Measurements from ENCODE around the gene ZDHHC11. TPM values are rescaled to one million over a fixed set of nuclear protein-coding genes. Genes with fewer than 3 reads are reported as not detected.
"Not testable (repeated sequence)": the region's sequence is repeated elsewhere in the genome, so short reads cannot be mapped to it uniquely, and the experiment has no call there.

ZDHHC11 gene
- total RNA-seq, 4 donors from 2014 or later, result 4.3 to 13.5 (median 10.9) TPM

DNA sequence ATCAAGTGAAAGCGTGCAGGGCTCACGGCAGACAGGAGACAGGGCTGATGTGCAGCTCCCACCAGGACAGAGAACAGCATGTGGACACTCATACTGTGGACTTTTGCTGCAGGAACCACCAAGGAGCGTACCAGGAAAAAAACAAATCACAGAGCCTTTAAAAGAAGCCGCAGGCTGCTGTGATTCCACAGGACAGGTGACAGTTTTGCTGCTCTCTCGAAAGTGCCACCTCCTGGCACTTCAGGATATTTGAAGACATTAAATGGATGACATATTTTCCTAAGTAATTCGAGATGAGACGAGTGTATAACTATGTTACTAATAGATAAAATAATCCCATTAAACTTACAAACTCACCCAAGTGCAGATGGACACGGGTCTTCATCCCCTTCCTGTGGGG is 29.3 kb downstream of the ZDHHC11 start:
- H3K9me3 ChIP-seq, result no peaks in the 10 kb centered on the region
- intact Hi-C loops (cut with DNase I), result no loop called here
- no peaks in the 10 kb centered on the region for H3K4me1 ChIP-seq
- H3K27ac ChIP-seq (replicated peaks in 1 of 4), result no peak overlapping the region
- TF ChIP-seq POLR2A (IDR thresholded peaks at IDR 0.05; ENCODE audit: low read depth), result no peak
- TF ChIP-seq, protein P1, sequence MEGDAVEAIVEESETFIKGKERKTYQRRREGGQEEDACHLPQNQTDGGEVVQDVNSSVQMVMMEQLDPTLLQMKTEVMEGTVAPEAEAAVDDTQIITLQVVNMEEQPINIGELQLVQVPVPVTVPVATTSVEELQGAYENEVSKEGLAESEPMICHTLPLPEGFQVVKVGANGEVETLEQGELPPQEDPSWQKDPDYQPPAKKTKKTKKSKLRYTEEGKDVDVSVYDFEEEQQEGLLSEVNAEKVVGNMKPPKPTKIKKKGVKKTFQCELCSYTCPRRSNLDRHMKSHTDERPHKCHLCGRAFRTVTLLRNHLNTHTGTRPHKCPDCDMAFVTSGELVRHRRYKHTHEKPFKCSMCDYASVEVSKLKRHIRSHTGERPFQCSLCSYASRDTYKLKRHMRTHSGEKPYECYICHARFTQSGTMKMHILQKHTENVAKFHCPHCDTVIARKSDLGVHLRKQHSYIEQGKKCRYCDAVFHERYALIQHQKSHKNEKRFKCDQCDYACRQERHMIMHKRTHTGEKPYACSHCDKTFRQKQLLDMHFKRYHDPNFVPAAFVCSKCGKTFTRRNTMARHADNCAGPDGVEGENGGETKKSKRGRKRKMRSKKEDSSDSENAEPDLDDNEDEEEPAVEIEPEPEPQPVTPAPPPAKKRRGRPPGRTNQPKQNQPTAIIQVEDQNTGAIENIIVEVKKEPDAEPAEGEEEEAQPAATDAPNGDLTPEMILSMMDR (IDR thresholded peaks at IDR 0.05), result no peak
- TF ChIP-seq EP300 (IDR thresholded peaks at IDR 0.05), result no peak
- peak; percentile 62 for DNase-seq (ENCODE audit: extremely low spot score)
- H3K36me3 ChIP-seq, result peaks cover 0 to 21% (median 9%) of the 10 kb centered on the region in 4 donors
- H3K27me3 ChIP-seq, result no peaks in the 10 kb centered on the region
- WGBS, result 85% methylated on average over 8 of the region's 8 CpGs
- no peak overlapping the region for H3K4me3 ChIP-seq

DNA sequence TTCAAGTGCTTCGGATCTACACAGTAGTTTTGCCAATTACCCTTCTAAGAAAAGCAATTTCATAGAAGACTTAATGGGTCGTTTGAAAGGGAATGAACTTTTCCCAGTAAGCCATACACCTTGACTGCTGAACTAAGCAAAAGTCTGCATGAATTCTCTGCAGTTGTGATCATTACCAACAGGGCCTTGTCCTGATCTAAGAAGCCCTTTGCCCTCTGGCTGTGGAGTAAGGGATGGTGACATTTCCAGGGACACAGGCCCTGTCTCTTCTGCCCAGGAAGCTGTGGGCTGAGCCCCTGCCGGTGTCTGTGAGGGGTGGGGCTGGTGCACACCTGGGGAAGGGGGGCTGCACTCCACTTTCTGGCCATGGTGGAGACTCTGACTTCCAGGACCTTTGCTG is 30.5 kb downstream of the ZDHHC11 start:
- 93% methylated on average over 3 of the region's 3 CpGs for WGBS
- intact Hi-C loops (cut with DNase I), result no loop called here

DNA sequence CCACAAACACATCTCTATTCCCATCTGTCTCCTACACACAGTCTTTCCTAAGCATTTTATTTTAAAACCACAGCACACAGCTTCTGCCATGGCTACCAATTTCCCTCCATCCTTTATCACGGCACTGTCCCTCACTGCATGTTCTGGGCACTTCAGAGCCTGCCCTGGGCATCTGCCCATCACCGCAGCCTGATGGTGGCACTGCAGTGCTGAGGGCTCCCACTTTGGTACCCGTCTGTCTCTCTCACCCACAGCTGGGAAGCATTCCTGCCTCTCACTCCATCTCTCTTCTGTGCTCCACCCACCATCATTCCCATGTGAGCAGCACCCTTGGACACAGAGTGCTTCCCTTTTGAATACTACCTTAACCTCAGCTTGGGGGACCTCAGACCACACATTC is 31.7 kb downstream of the ZDHHC11 start:
- no peaks in the 10 kb centered on the region for H3K4me1 ChIP-seq

More for the DNA sequence above, 30.5 kb downstream of the ZDHHC11 start:
- no peaks in the 10 kb centered on the region for H3K27me3 ChIP-seq
- no peaks in the 10 kb centered on the region for H3K9me3 ChIP-seq
- no peaks in the 10 kb centered on the region for H3K4me1 ChIP-seq
- peaks cover 0 to 19% (median 9%) of the 10 kb centered on the region in 4 donors for H3K36me3 ChIP-seq
- no peak overlapping the region for H3K4me3 ChIP-seq
- DNase-seq (ENCODE audit: extremely low spot score), result peak; percentile 50
- H3K27ac ChIP-seq (replicated peaks in 1 of 4), result no peak overlapping the region
- TF ChIP-seq EP300 (IDR thresholded peaks at IDR 0.05) (no peak), POLR2AphosphoS5 (IDR thresholded peaks at IDR 0.05) (no peak), POLR2A (IDR thresholded peaks at IDR 0.05; ENCODE audit: low read depth) (no peak)
- TF ChIP-seq, protein P1 (IDR thresholded peaks at IDR 0.05), result no peak

DNA sequence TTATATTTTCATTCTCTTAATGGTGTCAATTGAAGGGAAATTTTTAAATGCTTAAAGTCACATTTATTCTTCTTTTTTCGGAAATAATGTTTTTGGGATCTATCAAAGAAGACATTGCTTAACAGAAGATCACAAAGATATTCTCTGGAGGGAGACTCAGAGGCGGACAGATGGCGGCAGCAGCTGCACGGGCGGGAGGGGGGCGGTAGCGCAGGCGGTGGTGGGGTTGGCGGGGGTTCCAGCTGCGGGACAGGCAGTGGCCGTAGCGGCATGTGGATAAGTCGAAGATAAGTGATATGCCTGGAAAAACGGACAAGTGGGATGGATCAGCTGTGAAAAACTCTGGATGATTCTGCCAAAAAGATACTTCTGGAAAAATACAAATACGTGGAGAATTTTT is 34.6 kb downstream of the ZDHHC11 start:
- H3K9me3 ChIP-seq, result no peaks in the 10 kb centered on the region
- intact Hi-C loops (cut with DNase I), result no loop called here

More for the DNA sequence above, 31.7 kb downstream of the ZDHHC11 start:
- Histone ChIP-seq H3K27me3 (no peaks in the 10 kb centered on the region), H3K36me3 (peaks cover 0 to 12% (median 8%) of the 10 kb centered on the region in 4 donors), H3K27ac (replicated peaks in 1 of 4) (no peak overlapping the region), H3K4me3 (no peak overlapping the region), H3K9me3 (no peaks in the 10 kb centered on the region)
- intact Hi-C loops (cut with DNase I), result no loop called here
- no peak for DNase-seq (ENCODE audit: extremely low spot score)
- TF ChIP-seq EP300 (IDR thresholded peaks at IDR 0.05) (no peak), POLR2AphosphoS5 (IDR thresholded peaks at IDR 0.05) (no peak), POLR2A (IDR thresholded peaks at IDR 0.05; ENCODE audit: low read depth) (no peak)
- TF ChIP-seq, protein P1 (IDR thresholded peaks at IDR 0.05), result no peak
- WGBS, result 90% methylated on average over 3 of the region's 3 CpGs

DNA sequence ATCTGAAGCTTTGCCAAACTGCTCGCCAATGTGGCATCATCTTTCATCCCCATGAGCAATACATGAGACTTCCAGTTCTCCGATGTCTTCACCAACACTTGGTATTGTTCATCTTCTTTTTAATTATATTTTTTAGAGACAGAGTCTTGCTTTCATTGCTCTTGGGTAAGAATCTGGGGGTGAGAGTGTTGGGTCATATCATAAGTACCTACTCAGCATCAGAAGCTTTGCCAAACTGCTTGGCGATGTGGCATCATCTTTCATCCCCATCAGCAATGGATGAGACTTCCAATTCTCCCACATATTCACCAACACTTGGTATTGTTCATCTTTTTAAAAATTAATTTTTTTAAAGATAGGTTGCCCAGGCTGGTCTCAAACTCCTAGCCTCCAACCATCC is 35.3 kb downstream of the ZDHHC11 start:
- Histone ChIP-seq H3K4me3 (no peak overlapping the region), H3K27me3 (no peaks in the 10 kb centered on the region), H3K4me1 (no peaks in the 10 kb centered on the region), H3K36me3 (no peaks in the 10 kb centered on the region), H3K27ac (replicated peaks in 1 of 4) (no peak overlapping the region), H3K9me3 (no peaks in the 10 kb centered on the region)
- intact Hi-C loops (cut with DNase I), result no loop called here
- TF ChIP-seq, protein P1 (IDR thresholded peaks at IDR 0.05), result no peak
- TF ChIP-seq EP300 (IDR thresholded peaks at IDR 0.05) (no peak), POLR2AphosphoS5 (IDR thresholded peaks at IDR 0.05) (no peak), POLR2A (IDR thresholded peaks at IDR 0.05; ENCODE audit: low read depth) (no peak)
- WGBS, result 89% methylated on average over 3 of the region's 3 CpGs
- peak; percentile 39 for DNase-seq (ENCODE audit: extremely low spot score)

More for the DNA sequence above, 34.6 kb downstream of the ZDHHC11 start:
- 94% methylated on average over 15 of the region's 15 CpGs for WGBS
- Histone ChIP-seq H3K27me3 (no peaks in the 10 kb centered on the region), H3K4me1 (no peaks in the 10 kb centered on the region), H3K27ac (replicated peaks in 1 of 4) (no peak overlapping the region), H3K36me3 (no peaks in the 10 kb centered on the region), H3K4me3 (no peak overlapping the region)
- peak; percentile 39 for DNase-seq (ENCODE audit: extremely low spot score)
- TF ChIP-seq POLR2AphosphoS5 (IDR thresholded peaks at IDR 0.05), result no peak
- no peak for TF ChIP-seq EP300 (IDR thresholded peaks at IDR 0.05)
- no peak for TF ChIP-seq POLR2A (IDR thresholded peaks at IDR 0.05; ENCODE audit: low read depth)

DNA sequence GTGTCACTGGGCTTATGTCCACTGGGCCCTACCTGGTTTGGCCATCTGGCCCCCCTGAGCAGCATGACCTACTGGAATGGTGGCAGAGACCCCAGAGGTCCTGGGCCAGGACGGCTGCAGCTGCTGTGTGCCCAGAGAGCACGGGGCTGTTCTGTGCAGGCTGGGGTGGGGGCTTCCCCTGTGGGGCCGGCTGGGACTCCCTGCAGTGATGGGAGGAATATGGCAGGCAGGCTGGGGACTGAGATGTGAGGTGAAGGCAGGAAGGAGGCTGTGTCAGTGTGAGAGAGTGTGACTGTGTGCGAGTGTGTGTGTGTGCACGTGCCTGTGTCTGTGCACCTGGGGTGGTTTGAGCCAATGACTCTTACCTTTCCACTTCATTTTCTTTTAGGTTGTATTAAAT is 37.2 kb downstream of the ZDHHC11 start:
- H3K9me3 ChIP-seq; intact Hi-C loops (cut with DNase I); DNase-seq (ENCODE audit: extremely low spot score); H3K36me3 ChIP-seq; H3K27me3 ChIP-seq; H3K4me3 ChIP-seq; H3K27ac ChIP-seq (replicated peaks in 1 of 4); H3K4me1 ChIP-seq: not testable (repeated sequence)
- 90% methylated on average over 4 of the region's 5 CpGs for WGBS

DNA sequence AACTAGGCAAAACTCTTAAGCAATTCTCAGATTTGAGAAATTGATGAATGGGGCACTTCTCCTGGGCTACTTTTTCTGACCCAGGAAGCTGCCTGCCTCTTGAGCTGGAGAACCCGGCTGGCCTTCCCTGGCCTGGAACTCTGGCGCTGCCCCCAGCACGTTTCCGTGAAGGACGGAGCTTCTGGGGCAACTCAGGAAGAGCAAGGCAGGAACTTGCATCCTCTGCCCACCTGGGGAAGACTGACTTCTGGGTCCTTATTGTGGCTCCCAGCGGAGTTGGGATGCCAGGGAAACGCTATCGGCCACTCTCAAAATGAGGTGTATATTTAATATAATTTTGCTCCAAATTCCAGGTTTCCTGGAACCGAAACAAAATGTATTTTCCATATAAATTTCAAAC is 39.4 kb downstream of the ZDHHC11 start:
- H3K9me3 ChIP-seq; intact Hi-C loops (cut with DNase I); H3K27me3 ChIP-seq; H3K4me3 ChIP-seq; H3K36me3 ChIP-seq; DNase-seq (ENCODE audit: extremely low spot score); H3K27ac ChIP-seq (replicated peaks in 1 of 4); H3K4me1 ChIP-seq: not testable (repeated sequence)
- 68% methylated on average over 8 of the region's 9 CpGs for WGBS

DNA sequence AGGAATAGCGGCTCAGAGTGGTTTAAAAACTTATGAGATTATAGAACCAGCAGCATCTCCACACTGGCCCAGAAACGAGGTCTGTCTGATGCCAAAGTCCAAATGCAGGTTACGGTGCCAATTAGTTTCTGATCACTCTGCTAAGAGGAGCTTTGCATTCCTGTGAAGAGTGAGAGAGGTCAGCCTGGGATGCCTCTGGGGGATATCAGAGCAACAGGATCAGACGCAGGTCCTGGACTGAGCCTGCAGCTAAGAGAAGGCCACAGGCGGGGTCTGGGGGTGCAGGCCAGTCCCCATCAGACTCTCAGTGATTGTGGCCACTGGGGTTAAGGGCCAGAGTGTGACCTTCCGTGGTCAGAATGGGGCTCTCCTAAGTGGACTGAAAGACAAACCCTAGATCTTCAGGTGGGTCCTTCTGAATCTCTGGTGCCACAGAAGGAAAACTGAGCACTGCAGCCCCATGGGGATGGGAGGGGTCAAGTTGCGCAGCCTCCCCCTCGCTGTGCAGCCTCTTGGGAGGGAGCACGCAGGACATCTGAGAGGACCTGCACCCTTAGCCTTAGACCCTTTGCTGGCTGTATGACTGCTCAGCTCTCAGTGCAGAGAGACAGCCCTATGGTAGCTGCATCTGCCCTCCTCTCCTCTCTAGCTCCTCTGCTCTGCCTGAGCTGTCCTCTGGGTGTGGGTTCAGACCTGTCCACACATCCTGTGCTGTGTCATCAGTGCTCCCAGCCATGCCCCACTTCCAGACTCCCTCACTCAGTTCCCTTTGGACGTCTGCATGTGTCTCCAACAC is 42.9 kb downstream of the ZDHHC11 start:
- intact Hi-C loops (cut with DNase I); H3K4me1 ChIP-seq; H3K4me3 ChIP-seq; DNase-seq (ENCODE audit: extremely low spot score); H3K27ac ChIP-seq (replicated peaks in 1 of 4); H3K27me3 ChIP-seq; H3K36me3 ChIP-seq: not testable (repeated sequence)
- peaks cover 0 to 11% (median 7%) of the 10 kb centered on the region in 4 donors for H3K9me3 ChIP-seq
- WGBS, result 79% methylated on average over 6 of the region's 10 CpGs

Data from esophagus muscularis mucosa (tissue), 4 donors.